SH-SY5Y (cell line): ENCODE results near the gene LTC4S.

Experiments used
- GATA2 ChIP-seq: IDR thresholded peaks from 2 replicates; pipeline ENCODE4 v1.6.1; 2011; ENCODE audit warnings: mild to moderate bottlenecking, low read depth, low read length
- GATA3 ChIP-seq: IDR thresholded peaks from 2 replicates; pipeline ENCODE4 v1.6.1; 2011; ENCODE audit warnings: low read depth, mild to moderate bottlenecking, low read length, moderate library complexity

GRCh38 chr5:179766021-179766725, 27.6 kb upstream of the LTC4S start:
- TF ChIP-seq GATA2 (no peak), GATA3 (no peak)
